ENCODE data around the gene RTN1.

Gene RTN1

DNA sequence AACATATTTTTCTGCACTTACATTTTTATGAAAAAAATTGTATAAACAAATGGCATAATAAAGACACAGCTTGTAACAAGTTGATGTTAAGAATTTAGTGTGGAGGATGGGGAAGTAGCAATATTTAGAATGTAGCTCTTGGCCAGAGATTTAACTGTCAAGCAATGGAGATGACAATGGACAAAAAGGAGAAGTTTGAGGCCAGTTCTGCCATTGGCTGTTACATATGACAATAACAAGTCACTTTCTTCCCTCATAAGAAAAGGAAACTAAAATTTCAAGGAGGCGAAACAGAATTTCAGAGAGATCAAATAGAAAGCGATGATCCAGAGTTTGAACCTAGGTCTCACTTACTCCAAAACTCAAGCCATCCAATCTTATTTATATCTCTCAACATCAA, 171.1 kb downstream of the RTN1 start:
- no peak overlapping the region for H3K27ac ChIP-seq (replicated peaks)
- DNase-seq (ENCODE audit: low read depth in 1 of 2, low spot score in 1 of 2), result peak in 1 of 2 experiments; percentile 20
- TF ChIP-seq SPI1 (IDR thresholded peaks at IDR 0.05; ENCODE audit: borderline replicate concordance, low read depth) (no peak; the same call in 1 of the 2 replicates), POLR2AphosphoS5 (IDR thresholded peaks at IDR 0.05; ENCODE audit: low read depth) (no peak), GABPA (IDR thresholded peaks at IDR 0.05; ENCODE audit: low read depth) (no peak)
- TF ChIP-seq, protein P1, sequence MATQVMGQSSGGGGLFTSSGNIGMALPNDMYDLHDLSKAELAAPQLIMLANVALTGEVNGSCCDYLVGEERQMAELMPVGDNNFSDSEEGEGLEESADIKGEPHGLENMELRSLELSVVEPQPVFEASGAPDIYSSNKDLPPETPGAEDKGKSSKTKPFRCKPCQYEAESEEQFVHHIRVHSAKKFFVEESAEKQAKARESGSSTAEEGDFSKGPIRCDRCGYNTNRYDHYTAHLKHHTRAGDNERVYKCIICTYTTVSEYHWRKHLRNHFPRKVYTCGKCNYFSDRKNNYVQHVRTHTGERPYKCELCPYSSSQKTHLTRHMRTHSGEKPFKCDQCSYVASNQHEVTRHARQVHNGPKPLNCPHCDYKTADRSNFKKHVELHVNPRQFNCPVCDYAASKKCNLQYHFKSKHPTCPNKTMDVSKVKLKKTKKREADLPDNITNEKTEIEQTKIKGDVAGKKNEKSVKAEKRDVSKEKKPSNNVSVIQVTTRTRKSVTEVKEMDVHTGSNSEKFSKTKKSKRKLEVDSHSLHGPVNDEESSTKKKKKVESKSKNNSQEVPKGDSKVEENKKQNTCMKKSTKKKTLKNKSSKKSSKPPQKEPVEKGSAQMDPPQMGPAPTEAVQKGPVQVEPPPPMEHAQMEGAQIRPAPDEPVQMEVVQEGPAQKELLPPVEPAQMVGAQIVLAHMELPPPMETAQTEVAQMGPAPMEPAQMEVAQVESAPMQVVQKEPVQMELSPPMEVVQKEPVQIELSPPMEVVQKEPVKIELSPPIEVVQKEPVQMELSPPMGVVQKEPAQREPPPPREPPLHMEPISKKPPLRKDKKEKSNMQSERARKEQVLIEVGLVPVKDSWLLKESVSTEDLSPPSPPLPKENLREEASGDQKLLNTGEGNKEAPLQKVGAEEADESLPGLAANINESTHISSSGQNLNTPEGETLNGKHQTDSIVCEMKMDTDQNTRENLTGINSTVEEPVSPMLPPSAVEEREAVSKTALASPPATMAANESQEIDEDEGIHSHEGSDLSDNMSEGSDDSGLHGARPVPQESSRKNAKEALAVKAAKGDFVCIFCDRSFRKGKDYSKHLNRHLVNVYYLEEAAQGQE (IDR thresholded peaks at IDR 0.05; ENCODE audit: insufficient replicate concordance, low read depth), result no peak
- TF ChIP-seq, protein P2, sequence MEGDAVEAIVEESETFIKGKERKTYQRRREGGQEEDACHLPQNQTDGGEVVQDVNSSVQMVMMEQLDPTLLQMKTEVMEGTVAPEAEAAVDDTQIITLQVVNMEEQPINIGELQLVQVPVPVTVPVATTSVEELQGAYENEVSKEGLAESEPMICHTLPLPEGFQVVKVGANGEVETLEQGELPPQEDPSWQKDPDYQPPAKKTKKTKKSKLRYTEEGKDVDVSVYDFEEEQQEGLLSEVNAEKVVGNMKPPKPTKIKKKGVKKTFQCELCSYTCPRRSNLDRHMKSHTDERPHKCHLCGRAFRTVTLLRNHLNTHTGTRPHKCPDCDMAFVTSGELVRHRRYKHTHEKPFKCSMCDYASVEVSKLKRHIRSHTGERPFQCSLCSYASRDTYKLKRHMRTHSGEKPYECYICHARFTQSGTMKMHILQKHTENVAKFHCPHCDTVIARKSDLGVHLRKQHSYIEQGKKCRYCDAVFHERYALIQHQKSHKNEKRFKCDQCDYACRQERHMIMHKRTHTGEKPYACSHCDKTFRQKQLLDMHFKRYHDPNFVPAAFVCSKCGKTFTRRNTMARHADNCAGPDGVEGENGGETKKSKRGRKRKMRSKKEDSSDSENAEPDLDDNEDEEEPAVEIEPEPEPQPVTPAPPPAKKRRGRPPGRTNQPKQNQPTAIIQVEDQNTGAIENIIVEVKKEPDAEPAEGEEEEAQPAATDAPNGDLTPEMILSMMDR (IDR thresholded peaks at IDR 0.05; ENCODE audit: insufficient read depth, low read length), result no peak
- no peak overlapping the region for H3K4me3 ChIP-seq (replicated peaks; ENCODE audit: insufficient read depth, low read length)
- H3K27me3 ChIP-seq (ENCODE audit: insufficient read depth, poor library complexity, severe bottlenecking), result no peaks in the 10 kb centered on the region

DNA sequence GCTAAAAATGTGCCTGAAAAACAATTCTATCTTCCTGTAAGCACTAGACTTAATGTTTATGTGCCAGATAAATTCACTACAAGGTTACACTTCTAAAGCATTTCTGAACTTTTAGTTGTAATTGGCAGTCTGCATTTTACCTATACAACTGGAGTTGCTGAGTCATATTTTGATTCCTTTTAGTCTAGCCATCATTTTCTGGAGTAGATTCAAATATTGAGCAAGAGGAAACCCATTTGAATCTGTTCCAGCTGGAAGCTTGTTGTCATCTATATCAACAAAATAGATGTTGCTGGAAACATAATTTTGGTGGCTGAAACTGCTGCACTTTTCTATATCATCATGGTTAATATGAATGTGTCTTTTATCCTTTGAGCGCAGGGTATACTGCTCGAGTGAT, 171.8 kb downstream of the RTN1 start:
- Histone ChIP-seq H3K27ac (replicated peaks) (no peak overlapping the region), H3K27me3 (ENCODE audit: insufficient read depth, poor library complexity, severe bottlenecking) (no peaks in the 10 kb centered on the region), H3K4me3 (replicated peaks; ENCODE audit: insufficient read depth, low read length) (no peak overlapping the region)
- DNase-seq (ENCODE audit: low read depth in 1 of 2, low spot score in 1 of 2), result no peak
- TF ChIP-seq POLR2AphosphoS5 (IDR thresholded peaks at IDR 0.05; ENCODE audit: low read depth) (no peak), SPI1 (IDR thresholded peaks at IDR 0.05; ENCODE audit: borderline replicate concordance, low read depth) (no peak), GABPA (IDR thresholded peaks at IDR 0.05; ENCODE audit: low read depth) (no peak)
- TF ChIP-seq, protein P2 (IDR thresholded peaks at IDR 0.05; ENCODE audit: insufficient read depth, low read length), result no peak
- TF ChIP-seq, protein P1 (IDR thresholded peaks at IDR 0.05; ENCODE audit: insufficient replicate concordance, low read depth), result no peak

DNA sequence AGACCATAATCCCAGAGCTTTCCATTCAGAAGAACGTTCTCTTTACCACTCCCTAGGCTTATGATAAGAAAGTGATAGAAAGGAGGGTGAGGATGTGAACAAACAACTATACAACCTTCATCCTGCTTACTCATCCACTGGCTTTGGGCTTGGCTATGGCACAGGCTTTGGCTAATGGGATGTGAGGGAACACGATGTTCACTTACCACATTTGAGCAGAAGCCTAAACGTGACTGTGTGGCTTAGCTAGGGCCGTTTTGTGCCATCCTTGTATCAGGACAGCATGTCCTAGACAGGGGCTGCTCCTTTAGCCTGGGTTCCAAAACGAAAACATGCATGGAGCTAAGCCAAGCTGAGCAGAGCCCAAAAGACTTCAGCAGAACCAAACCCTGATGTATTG, 175.4 kb downstream of the RTN1 start:
- DNase-seq (ENCODE audit: low read depth in 1 of 2, low spot score in 1 of 2), result no peak
- Histone ChIP-seq H3K27me3 (ENCODE audit: insufficient read depth, poor library complexity, severe bottlenecking) (no peaks in the 10 kb centered on the region), H3K4me3 (replicated peaks; ENCODE audit: insufficient read depth, low read length) (no peak overlapping the region), H3K27ac (replicated peaks) (no peak overlapping the region)
- TF ChIP-seq, protein P2 (IDR thresholded peaks at IDR 0.05; ENCODE audit: insufficient read depth, low read length), result no peak
- TF ChIP-seq SPI1 (IDR thresholded peaks at IDR 0.05; ENCODE audit: borderline replicate concordance, low read depth) (no peak), POLR2AphosphoS5 (IDR thresholded peaks at IDR 0.05; ENCODE audit: low read depth) (no peak), GABPA (IDR thresholded peaks at IDR 0.05; ENCODE audit: low read depth) (no peak)
- TF ChIP-seq, protein P1 (IDR thresholded peaks at IDR 0.05; ENCODE audit: insufficient replicate concordance, low read depth), result no peak

All from HL-60 (cell line).